Calu3 (cell line): ENCODE data around the gene RIF1. TPM values are rescaled to one million over a fixed set of nuclear protein-coding genes. Genes with fewer than 3 reads are reported as not detected.

Experiments used
- BruUV-seq: library from RNA; stranded (reverse); fragments of 400-500 nt; replicated peaks from 2 replicates; lab custom pipeline; 2021; lab: Mats Ljungman, UMichigan
- CTCF ChIA-PET: fragments of 300-600 bp; sonication (Branson Sonifier 250); formaldehyde crosslinking; loops from one replicate; lab custom pipeline; 2022; ENCODE audit warnings: antibody characterized with exemption; lab: Charles Lee
- DNase-seq: peaks from one replicate; pipeline ENCODE4 v3.0.0; 2022
- H3K27ac Mint-ChIP-seq: one replicate; pipeline ENCODE4 v1.8.0; 2022; ENCODE audit warnings: mixed read lengths; ENCODE audit not compliant: unreplicated experiment
- H3K27me3 Mint-ChIP-seq: one replicate; pipeline ENCODE4 v1.8.0; 2022; ENCODE audit warnings: mixed read lengths; ENCODE audit not compliant: unreplicated experiment
- H3K36me3 Mint-ChIP-seq: one replicate; pipeline ENCODE4 v1.8.0; 2022; ENCODE audit warnings: mild to moderate bottlenecking, moderate library complexity, mixed read lengths; ENCODE audit not compliant: insufficient read depth, unreplicated experiment
- H3K4me1 Mint-ChIP-seq: one replicate; pipeline ENCODE4 v1.8.0; 2022; ENCODE audit warnings: mild to moderate bottlenecking, low read depth, mixed read lengths; ENCODE audit not compliant: unreplicated experiment
- H3K4me3 Mint-ChIP-seq: one replicate; pipeline ENCODE4 v1.8.0; 2022; ENCODE audit warnings: mild to moderate bottlenecking, low read depth, moderate library complexity, mixed read lengths; ENCODE audit not compliant: unreplicated experiment
- H3K9me3 Mint-ChIP-seq: one replicate; pipeline ENCODE4 v1.8.0; 2022; ENCODE audit warnings: low read depth, mixed read lengths; ENCODE audit not compliant: unreplicated experiment
- intact Hi-C: fragments of 100-400 bp; cut with micrococcal nuclease; formaldehyde crosslinking; loops from one replicate; pipeline ENCODE4 v1.10.0; 2022; ENCODE audit not compliant: unreplicated experiment
- total RNA-seq: library from RNA; stranded (reverse); gene quantifications from 2 replicates; pipeline ENCODE4 v1.2.3, GENCODE V29; 2022
- TF ChIP-seq, protein P1 (sequence below): fragments of 200-600 bp; IDR thresholded peaks from one replicate; pipeline ENCODE4 v1.8.0; 2022; ENCODE audit warnings: antibody characterized with exemption; ENCODE audit not compliant: unreplicated experiment

Gene RIF1
- total RNA-seq, 1 experiment from 2014 or later = 78.1 TPM

DNA sequence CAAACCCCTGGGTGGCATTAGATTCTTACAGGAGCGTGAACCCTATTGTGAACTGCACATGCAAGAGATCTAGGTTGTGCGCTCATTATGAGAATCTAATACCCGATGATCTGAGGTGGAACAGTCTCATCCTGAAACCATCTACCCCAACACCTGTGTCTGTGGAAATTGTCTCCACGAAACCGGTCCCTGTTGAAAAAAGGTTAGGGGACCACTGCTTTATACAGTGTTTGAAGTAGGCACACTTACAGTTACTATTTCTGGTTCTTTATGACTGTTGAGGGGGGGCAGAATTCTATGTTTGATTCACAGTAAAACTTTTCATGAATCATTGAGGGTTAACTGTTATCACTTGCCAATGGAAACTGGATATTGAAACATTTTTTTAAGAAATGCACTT, 72.0 kb downstream of the RIF1 start:
- Mint-ChIP-seq H3K4me1 (no peaks in the 10 kb centered on the region), H3K4me3 (no peak overlapping the region), H3K9me3 (no peaks in the 10 kb centered on the region), H3K27me3 (no peaks in the 10 kb centered on the region), H3K27ac (no peak overlapping the region), H3K36me3 (peaks cover 45% of the 10 kb centered on the region)
- intact Hi-C loops = no loop called here
- DNase-seq = no peak
- TF ChIP-seq, protein P1, sequence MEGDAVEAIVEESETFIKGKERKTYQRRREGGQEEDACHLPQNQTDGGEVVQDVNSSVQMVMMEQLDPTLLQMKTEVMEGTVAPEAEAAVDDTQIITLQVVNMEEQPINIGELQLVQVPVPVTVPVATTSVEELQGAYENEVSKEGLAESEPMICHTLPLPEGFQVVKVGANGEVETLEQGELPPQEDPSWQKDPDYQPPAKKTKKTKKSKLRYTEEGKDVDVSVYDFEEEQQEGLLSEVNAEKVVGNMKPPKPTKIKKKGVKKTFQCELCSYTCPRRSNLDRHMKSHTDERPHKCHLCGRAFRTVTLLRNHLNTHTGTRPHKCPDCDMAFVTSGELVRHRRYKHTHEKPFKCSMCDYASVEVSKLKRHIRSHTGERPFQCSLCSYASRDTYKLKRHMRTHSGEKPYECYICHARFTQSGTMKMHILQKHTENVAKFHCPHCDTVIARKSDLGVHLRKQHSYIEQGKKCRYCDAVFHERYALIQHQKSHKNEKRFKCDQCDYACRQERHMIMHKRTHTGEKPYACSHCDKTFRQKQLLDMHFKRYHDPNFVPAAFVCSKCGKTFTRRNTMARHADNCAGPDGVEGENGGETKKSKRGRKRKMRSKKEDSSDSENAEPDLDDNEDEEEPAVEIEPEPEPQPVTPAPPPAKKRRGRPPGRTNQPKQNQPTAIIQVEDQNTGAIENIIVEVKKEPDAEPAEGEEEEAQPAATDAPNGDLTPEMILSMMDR = no peak
- no TSS peak for BruUV-seq
- CTCF ChIA-PET = no interaction called here

DNA sequence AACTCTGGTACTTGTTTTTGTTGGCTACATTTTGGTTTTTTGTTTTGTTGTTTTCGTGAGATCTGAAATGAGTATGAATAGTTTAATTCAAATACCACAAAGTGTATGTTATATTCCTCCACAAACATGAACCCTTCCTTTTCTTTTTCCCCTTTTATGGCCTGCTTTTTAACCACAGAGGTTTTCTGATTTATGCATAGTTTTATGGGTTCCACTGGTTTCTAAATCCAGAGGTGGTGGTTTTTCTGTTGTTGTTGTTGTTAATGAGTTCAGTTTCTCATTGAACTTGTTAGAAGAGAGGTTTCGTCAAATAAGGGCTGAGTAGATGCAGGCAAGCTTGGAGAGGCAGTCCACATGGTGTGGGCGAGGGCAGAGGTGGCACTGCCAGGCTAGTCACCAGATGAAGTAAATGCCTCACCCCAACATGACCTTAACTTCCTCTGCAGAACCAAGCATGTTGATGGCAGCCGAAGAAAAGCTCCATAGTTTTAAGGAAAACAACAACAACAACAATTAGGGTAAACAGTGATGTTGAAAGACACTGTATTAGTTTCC, 72.5 kb downstream of the RIF1 start:
- no peak overlapping the region for H3K4me3 Mint-ChIP-seq
- H3K36me3 Mint-ChIP-seq = peaks cover 40% of the 10 kb centered on the region
- TF ChIP-seq, protein P1 = no peak
- H3K9me3 Mint-ChIP-seq = no peaks in the 10 kb centered on the region
- intact Hi-C loops = no loop called here
- CTCF ChIA-PET = no interaction called here
- no TSS peak for BruUV-seq
- H3K4me1 Mint-ChIP-seq = no peaks in the 10 kb centered on the region
- no peak for DNase-seq
- H3K27ac Mint-ChIP-seq = no peak overlapping the region
- no peaks in the 10 kb centered on the region for H3K27me3 Mint-ChIP-seq

DNA sequence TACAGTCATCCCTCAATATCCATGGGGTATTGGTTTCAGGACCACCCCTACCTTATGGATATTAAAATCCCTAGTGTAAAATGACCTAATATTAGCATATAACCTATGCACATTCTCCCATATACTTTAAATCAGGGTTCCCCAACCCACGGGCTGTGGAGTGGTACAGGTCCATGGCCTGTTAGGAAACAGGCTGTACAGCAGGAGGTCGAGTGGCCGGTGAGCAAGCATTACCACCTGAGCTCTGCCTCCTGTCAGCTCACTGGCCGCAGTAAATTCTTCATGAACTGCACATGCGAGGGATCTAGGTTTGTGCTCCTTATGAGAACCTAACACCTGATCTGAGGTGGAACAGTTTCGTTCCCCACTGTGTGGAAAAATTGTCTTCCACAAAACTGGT, 73.8 kb downstream of the RIF1 start:
- BruUV-seq = no TSS peak
- Mint-ChIP-seq H3K4me3 (no peak overlapping the region), H3K9me3 (no peaks in the 10 kb centered on the region), H3K4me1 (no peaks in the 10 kb centered on the region), H3K36me3 (peaks cover 27% of the 10 kb centered on the region), H3K27me3 (no peaks in the 10 kb centered on the region), H3K27ac (no peak overlapping the region)
- TF ChIP-seq, protein P1 = no peak
- no peak for DNase-seq
- intact Hi-C loops = no loop called here
- CTCF ChIA-PET = no interaction called here

DNA sequence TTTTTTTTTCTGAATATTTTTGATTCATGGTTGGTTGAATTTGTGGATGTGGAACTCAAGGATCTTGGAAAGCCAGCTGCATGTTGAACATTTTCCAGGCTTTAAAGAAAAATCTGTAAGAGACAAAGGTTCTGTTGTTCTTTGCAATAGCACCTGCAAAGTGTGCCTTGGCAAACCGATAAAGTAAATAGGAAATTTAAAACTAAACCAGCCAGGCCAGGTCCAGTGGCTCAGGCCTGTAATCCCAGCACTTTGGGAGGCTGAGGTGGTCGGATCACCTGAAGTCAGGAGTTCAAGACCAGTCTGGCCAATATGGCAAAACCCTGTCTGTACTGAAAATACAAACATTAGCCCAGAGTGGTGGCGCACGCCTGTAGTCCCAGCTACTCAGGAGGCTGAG, 74.4 kb downstream of the RIF1 start:
- no peak for DNase-seq
- CTCF ChIA-PET = no interaction called here
- H3K27me3 Mint-ChIP-seq = no peaks in the 10 kb centered on the region
- no peaks in the 10 kb centered on the region for H3K4me1 Mint-ChIP-seq
- no peak overlapping the region for H3K27ac Mint-ChIP-seq
- intact Hi-C loops = no loop called here
- BruUV-seq = no TSS peak
- TF ChIP-seq, protein P1 = no peak
- H3K9me3 Mint-ChIP-seq = no peaks in the 10 kb centered on the region
- no peak overlapping the region for H3K4me3 Mint-ChIP-seq
- H3K36me3 Mint-ChIP-seq = peaks cover 24% of the 10 kb centered on the region
